Kidney capillary endothelial cell (primary cell): ENCODE results near the gene KCTD19.

Experiments used
- DNase-seq: peaks from one replicate; pipeline ENCODE4 v3.0.0-alpha.2; 2018; ENCODE audit warnings: low spot score

Gene KCTD19

DNA sequence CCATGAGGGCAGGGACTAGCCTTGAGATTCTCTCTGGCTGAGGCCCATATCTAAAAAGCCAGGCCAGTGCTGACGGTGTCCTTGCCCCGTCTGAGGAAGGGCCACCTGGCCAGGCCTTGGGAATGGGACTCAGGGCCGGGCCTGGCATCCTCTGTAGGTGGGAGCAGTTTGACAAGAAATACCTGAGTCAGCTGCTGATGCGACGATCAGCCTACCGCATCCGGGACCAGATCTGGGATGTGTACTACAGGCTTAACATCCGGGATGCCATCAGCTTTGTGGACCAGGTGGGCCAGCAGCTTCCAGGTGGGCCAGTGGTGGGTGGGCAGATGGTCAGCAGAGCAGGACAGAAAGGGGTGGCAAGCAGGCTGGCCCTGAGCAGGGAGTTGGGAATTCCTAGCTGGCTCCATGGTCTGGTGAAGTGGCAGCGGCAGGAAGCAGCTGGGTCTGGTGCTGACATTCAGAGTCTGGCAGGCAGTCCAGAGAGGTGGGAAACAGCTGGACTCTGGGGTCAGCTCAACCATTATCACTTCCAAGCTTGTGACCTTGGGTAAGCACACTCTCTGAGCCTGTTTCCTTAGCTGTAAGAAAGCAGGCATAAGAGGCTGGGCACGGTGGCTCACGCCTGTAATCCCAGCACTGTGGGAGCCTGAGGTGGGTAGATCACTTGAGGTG lies 68.2 kb downstream of the KCTD19 start:
- peak; percentile 69 for DNase-seq

DNA sequence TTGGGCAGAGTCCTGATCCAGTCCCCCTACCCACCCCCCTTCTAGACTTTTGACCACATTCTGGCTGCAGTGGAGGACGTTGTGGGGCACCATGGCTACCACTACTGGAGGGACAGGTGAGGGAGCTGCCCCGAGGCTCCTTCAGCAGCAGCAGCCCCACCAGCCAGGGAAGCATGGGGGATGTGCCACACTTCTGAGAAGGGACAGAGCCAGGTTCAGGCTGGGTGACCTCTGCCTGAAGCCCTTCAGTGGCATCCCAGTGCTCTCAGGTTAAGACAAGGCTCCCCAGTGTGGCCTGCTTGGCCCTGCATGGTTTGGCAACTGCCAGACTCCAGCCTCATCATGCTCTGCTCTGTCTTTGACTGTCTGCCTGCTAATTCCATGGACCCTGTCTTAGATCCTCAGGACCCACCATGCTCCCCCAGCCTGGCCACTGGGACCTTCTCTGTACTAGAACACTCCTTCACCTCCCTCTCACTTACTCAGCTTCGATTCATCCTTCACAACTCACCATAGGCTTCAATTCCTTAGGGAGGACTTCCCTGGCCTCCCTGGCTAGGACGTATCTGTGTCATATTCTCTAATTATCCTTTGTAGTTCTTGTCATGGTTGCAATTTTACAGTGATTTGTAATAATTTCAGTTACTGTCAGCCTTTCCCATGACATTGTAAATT lies 68.9 kb downstream of the KCTD19 start:
- DNase-seq, result no peak

- DNase-seq, result no peak
These were observed 69.8 kb downstream of the KCTD19 start for GRCh38 chr16:67256701-67257230.

GRCh38 chr16:67255553-67256221 lies 70.9 kb downstream of the KCTD19 start:
- no peak for DNase-seq

DNA sequence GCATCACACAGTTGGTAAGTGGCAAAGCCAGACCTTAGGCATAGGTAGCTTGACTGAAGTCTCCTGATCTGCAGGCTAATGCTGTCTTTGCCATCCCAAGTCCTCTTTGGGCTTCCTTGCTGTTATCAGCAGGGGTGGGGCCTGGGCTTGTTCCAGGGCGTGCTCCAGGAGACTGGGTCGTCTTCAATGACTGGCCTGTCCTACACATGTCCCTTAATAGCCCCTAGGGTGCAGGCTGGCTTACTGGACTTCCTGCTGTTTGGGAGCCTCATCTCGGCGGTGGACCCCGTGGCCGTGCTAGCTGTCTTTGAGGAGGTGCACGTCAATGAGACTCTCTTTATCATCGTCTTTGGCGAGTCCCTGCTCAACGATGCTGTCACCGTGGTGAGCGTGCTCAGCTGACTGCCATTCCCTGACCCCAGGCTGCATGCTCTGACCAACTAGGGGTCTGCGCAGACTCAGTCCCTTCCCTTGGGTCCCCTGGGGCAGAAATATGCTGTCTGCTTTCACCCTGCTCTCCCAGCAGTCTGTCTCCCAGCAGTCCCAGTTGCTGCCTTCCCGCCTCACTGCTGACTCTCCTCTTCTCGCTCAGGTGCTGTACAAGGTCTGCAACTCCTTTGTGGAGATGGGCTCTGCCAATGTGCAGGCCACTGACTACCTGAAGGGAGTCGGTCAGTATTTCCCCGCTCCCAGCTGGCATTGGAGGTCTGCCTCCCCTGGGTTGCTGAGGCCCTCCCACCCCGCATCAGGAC lies 71.6 kb downstream of the KCTD19 start:
- DNase-seq, result no peak

- no peak for DNase-seq
These were observed 73.7 kb downstream of the KCTD19 start for GRCh38 chr16:67252609-67253497.

DNA sequence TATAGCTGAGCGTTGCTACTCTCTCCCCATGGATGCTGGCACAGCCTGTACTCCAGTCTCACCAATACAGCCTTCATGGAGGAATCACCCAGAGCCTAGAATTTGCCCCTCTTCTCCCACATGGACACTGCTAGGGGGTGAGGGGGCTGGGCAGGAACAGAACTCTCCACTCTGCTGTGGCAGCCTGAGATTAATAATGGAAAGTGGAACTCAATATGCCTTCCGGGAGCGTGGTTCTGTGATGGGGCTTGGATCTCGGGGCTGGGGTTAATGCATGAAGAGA lies 76.6 kb downstream of the KCTD19 start:
- DNase-seq, result no peak

GRCh38 chr16:67249178-67250044 lies 77.1 kb downstream of the KCTD19 start:
- no peak for DNase-seq

DNA sequence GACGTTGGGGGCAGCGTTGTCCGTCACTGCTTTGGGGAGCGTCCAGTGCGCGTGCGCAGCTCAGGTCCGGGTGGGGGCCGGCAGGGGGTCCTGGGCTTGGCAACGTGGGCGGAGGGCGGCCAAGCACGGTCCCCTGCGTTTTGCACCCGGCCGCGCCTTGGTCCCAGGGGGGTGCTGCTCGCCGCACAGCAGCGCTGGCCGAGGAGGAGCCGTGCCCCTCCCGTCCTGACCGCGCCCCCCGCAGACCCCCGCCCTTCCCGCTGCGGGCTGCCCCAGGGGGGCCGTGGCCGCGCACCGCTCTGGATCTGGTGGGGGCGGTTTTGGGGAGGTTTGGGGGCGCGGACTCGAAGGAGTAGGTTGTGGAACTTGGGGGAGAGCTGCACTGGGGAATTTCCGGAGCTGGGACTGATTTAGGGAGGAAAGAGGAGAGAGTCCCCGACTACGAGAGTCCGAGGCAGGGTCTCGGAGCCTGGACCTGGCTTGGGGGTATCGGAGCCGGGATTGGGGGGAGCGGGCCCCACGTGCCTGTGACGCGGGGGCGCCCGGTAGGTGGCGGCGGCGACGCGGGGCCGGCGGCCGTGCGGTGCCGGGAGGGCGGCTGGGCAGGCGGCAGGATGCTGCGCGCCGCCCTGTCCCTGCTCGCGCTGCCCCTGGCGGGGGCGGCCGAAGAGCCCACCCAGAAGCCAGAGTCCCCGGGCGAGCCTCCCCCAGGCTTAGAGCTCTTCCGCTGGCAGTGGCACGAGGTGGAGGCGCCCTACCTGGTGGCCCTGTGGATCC lies 78.0 kb downstream of the KCTD19 start, which contains the start of gene SLC9A5:
Gene SLC9A5 (plus strand): TSS at position 579 of the 777 bp plus-strand sequence. CDS start 36 bp downstream, at position 615.
- DNase-seq, result no peak

GRCh38 chr16:67248073-67248400 lies 78.5 kb downstream of the KCTD19 start:
- DNase-seq, result no peak

GRCh38 chr16:67247192-67248072 lies 79.1 kb downstream of the KCTD19 start, which contains the start of gene FHOD1:
TSS of gene FHOD1 (minus strand) at chr16:67247481. CDS start at chr16:67247410, 71 bp downstream.
- DNase-seq, result peak; percentile 95

GRCh38 chr16:67246756-67247191 lies 79.8 kb downstream of the KCTD19 start:
- no peak for DNase-seq

GRCh38 chr16:67246081-67246755 lies 80.3 kb downstream of the KCTD19 start:
- DNase-seq, result peak; percentile 82

- peak; percentile 75 for DNase-seq
These were observed 80.9 kb downstream of the KCTD19 start for GRCh38 chr16:67245674-67246080.

DNA sequence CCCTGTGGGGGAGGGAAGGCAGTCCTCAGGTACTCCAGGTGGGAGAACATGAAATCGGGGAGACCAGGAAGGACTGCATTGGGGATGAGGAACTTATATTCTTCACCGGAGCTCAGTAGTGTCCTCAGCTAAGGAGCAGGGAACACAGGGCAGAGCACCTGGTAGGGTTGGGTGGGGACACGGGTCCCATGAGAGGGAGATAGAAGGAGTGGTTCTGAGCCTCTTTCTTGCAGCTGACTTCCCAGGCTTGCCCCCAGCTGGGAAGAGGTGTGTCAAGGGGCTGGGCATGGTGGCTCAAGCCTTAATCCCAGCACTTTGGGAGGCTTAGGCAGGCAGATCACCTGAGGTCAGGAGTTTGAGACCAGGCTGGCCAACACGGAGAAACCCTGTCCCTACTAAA lies 81.4 kb downstream of the KCTD19 start:
- DNase-seq, result no peak

GRCh38 chr16:67244387-67245185 lies 82.0 kb downstream of the KCTD19 start:
- DNase-seq, result peak; percentile 97

GRCh38 chr16:67243481-67243880 lies 83.1 kb downstream of the KCTD19 start:
- no peak for DNase-seq
